ENCODE measurements around the gene PCDHGA11.

Gene PCDHGA11

DNA sequence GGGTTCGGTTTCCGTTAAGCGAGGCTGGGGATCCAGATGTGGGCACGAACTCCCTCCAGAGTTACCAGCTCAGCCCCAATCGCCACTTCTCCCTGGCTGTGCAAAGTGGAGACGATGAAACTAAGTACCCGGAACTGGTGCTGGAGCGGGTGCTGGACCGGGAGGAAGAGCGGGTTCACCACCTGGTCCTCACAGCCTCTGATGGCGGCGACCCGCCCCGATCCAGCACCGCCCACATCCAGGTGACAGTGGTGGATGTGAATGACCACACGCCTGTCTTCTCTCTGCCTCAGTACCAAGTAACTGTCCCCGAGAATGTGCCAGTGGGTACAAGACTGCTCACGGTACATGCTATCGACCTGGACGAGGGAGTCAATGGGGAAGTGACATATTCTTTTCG is 37.5 kb upstream of the PCDHGA11 start:
- no peak for DNase-seq (ENCODE audit: low read depth)
- TF ChIP-seq, protein P1, sequence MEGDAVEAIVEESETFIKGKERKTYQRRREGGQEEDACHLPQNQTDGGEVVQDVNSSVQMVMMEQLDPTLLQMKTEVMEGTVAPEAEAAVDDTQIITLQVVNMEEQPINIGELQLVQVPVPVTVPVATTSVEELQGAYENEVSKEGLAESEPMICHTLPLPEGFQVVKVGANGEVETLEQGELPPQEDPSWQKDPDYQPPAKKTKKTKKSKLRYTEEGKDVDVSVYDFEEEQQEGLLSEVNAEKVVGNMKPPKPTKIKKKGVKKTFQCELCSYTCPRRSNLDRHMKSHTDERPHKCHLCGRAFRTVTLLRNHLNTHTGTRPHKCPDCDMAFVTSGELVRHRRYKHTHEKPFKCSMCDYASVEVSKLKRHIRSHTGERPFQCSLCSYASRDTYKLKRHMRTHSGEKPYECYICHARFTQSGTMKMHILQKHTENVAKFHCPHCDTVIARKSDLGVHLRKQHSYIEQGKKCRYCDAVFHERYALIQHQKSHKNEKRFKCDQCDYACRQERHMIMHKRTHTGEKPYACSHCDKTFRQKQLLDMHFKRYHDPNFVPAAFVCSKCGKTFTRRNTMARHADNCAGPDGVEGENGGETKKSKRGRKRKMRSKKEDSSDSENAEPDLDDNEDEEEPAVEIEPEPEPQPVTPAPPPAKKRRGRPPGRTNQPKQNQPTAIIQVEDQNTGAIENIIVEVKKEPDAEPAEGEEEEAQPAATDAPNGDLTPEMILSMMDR (conservative IDR thresholded peaks at IDR 0.05; ENCODE audit: low read depth, low read length): no peak
- no peak overlapping the region for H3K4me3 ChIP-seq (ENCODE audit: low read depth, low read length)

DNA sequence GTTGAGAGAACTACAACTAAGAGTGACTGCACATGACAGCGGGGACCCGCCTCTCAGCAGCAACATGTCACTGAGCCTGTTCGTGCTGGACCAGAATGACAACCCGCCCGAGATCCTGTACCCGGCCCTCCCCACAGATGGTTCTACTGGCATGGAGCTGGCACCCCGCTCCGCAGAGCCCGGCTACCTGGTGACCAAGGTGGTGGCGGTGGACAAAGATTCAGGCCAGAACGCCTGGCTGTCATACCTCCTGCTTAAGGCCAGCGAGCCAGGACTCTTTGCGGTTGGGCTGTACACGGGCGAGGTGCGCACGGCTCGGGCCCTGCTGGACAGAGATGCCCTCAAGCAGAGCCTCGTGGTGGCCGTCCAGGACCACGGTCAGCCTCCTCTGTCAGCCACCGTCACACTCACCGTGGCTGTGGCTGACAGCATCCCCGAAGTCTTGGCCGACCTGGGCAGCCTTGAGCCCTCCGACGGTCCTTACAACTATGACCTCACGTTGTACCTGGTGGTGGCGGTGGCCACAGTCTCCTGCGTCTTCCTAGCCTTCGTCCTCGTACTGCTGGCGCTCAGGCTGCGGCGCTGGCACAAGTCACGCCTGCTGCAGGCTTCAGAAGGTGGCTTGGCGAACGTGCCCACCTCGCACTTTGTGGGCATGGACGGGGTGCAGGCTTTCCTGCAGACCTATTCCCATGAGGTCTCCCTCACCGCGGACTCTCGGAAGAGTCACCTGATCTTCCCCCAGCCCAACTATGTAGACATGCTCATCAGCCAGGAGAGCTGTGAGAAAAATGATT is 36.2 kb upstream of the PCDHGA11 start:
- H3K4me3 ChIP-seq (ENCODE audit: low read depth, low read length): no peak overlapping the region
- DNase-seq (ENCODE audit: low read depth): no peak
- TF ChIP-seq, protein P1 (conservative IDR thresholded peaks at IDR 0.05; ENCODE audit: low read depth, low read length): no peak

DNA sequence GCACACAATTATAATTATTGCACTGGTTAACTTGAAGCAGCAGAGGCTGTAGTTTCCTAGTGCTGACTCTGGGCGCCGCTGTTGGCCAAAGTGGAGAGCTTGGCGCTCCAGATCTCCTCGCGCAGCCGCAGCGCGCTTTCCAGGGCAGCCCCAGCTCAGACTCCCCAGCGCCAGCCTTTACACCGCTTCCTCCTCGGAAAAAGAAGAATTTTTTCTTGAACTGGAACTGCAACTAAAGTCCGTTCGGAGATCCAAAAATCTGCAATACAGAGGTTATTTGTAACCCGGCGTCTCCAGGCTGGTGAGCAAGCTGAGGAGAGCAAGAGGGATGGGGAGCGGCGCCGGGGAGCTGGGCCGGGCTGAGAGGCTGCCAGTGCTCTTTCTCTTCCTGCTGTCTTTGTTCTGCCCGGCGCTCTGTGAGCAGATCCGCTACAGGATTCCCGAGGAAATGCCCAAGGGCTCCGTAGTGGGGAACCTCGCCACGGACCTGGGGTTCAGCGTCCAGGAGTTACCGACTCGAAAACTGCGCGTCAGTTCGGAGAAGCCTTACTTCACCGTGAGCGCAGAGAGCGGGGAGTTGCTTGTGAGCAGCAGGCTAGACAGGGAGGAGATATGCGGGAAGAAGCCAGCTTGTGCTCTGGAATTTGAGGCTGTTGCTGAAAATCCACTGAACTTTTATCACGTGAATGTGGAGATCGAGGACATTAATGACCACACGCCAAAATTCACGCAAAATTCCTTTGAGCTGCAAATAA is 33.1 kb upstream of the PCDHGA11 start, which contains the start of gene PCDHGB4:
Gene PCDHGB4, plus strand, starts transcription at position 142 of the 755 bp plus-strand sequence. Its CDS starts 187 bp downstream, at position 329.
- H3K4me3 ChIP-seq (ENCODE audit: low read depth, low read length): peak within 1 kb of the TSS; percentile 39
- peak; percentile 46 for DNase-seq (ENCODE audit: low read depth)
- TF ChIP-seq, protein P1 (conservative IDR thresholded peaks at IDR 0.05; ENCODE audit: low read depth, low read length): peak; percentile 54

DNA sequence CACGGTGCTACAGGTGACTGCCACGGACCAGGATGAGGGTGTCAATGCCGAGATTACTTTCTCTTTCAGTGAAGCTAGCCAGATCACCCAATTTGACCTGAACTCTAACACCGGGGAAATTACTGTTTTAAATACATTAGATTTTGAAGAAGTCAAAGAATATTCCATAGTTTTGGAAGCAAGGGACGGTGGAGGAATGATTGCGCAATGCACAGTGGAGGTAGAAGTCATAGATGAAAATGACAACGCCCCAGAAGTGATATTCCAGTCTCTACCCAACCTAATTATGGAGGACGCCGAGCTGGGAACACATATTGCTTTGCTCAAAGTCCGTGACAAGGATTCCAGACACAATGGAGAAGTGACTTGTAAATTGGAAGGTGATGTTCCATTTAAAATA is 32.2 kb upstream of the PCDHGA11 start:
- H3K4me3 ChIP-seq (ENCODE audit: low read depth, low read length): no peak overlapping the region
- DNase-seq (ENCODE audit: low read depth): no peak
- TF ChIP-seq, protein P1 (conservative IDR thresholded peaks at IDR 0.05; ENCODE audit: low read depth, low read length): no peak

DNA sequence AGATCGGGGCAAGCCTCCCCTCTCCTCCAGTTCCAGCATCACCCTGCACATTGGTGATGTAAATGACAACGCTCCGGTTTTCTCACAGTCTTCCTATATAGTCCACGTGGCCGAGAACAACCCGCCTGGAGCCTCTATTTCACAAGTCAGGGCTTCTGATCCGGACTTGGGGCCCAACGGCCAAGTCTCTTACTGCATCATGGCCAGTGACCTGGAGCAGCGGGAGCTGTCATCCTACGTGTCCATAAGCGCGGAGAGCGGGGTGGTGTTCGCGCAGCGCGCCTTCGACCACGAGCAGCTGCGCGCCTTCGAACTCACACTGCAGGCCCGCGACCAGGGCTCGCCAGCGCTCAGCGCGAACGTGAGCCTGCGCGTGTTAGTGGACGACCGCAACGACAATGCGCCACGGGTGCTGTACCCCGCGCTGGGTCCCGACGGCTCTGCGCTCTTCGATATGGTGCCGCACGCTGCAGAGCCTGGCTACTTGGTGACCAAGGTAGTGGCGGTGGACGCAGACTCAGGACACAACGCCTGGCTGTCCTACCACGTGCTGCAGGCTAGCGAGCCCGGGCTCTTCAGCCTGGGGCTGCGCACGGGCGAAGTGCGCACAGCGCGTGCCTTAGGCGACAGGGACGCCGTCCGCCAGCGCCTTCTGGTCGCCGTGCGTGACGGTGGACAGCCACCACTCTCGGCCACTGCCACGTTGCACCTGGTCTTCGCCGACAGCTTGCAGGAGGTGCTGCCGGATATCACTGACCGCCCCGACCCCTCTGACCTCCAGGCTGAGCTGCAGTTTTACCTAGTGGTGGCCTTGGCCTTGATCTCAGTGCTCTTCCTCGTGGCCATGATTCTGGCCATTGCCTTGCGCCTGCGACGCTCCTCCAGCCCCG is 31.5 kb upstream of the PCDHGA11 start:
- no peak for DNase-seq (ENCODE audit: low read depth)
- no peak overlapping the region for H3K4me3 ChIP-seq (ENCODE audit: low read depth, low read length)
- TF ChIP-seq, protein P1 (conservative IDR thresholded peaks at IDR 0.05; ENCODE audit: low read depth, low read length): no peak

DNA sequence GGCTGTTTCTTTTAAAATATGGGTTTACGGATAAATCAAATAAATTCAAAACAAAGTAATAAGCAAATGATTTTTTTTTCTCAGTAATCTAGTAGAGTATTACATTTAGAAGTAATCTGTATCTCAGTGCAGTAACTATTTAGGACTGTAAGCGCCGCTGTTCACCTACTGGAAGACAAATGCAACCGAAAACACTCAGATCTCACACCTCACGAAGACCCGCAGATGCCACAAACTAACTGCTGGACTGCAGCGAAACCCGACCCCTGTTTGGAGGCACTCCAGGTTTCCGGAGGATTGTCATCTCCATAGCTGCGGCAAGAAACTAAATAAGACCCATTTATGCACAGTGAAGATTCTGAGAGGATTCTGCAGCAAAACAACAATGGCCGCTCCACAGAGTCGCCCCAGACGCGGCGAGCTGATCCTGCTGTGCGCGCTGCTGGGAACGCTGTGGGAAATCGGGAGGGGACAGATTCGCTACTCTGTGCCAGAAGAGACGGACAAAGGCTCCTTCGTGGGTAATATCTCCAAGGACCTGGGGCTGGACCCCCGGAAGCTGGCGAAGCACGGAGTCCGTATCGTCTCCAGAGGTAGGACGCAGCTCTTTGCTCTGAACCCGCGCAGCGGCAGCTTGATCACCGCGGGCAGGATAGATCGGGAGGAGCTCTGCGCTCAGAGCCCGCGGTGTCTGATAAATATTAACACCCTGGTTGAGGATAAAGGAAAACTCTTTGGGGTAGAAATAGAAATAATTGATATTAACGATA is 28.2 kb upstream of the PCDHGA11 start, which contains the start of gene PCDHGA8:
Gene PCDHGA8, plus strand, starts transcription at position 205 of the 770 bp plus-strand sequence. Its CDS starts 181 bp downstream, at position 386.
- no peak within 1 kb of the TSS for H3K4me3 ChIP-seq (ENCODE audit: low read depth, low read length)
- peak; percentile 8 for DNase-seq (ENCODE audit: low read depth)
- TF ChIP-seq, protein P1 (conservative IDR thresholded peaks at IDR 0.05; ENCODE audit: low read depth, low read length): peak; percentile 8

Measured in choroid plexus epithelial cell (primary cell).